Measurements from ENCODE around the gene RECK. TPM values are rescaled to one million over a fixed set of nuclear protein-coding genes. Genes with fewer than 3 reads are reported as not detected.
"Not testable (repeated sequence)": the region's sequence is repeated elsewhere in the genome, so short reads cannot be mapped to it uniquely, and the experiment has no call there.

Gene RECK
- total and polyA plus RNA-seq, 5 experiments from 2014 or later, result 9.8 to 14.8 (median 13.2) TPM

DNA sequence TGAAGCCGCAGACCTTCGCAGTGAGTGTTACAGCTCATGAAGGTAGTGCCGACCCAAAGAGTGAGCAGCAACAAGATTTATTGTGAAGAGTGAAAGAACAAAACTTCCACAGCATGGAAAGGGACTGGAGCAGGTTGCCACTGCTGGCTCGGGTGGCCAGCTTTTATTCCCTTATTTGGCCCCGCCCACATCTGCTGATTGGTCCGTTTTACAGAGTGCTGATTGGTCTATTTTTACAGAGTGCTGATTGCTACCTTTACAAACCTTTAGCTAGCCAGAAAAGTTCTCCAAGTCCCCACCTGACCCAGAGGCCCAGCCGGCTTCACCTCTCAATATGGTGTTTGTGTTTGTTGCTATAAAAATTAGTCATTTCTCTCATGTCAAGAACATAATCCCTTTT lies 49.7 kb downstream of the RECK start:
- POLR2A ChIA-PET, result no interaction called here

DNA sequence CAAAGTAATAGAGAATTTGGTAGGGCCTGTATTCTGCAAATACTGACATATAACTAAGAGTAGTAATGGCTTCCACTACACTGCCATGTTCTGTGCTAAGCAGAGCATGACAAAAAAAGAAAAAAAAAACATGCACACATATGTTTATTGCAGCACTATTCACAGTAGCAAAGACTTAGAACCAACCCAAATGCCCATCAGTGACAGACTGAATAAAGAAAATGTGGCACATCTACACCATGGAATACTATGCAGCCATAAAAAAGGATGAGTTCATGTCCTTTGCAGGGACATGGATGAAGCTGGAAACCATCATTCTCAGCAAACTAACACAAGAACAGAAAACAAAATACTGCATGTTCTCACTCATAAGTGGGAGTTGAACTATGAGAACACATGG lies 50.3 kb downstream of the RECK start:
- ATAC-seq, H3K4me1 Mint-ChIP-seq, H3K4me3 Mint-ChIP-seq, H3K27me3 Mint-ChIP-seq, H3K9me3 Mint-ChIP-seq, DNase-seq, POLR2A ChIA-PET: not testable (repeated sequence)
- H3K27ac Mint-ChIP-seq, result peak overlapping the region in 1 of 10 donors; percentile 39
- H3K36me3 Mint-ChIP-seq, result peaks cover 0 to 37% (median 29%) of the 10 kb centered on the region in 3 donors

More for the DNA sequence above, 49.7 kb downstream of the RECK start:
- Mint-ChIP-seq H3K27ac (peak overlapping the region in 2 of 10 donors; percentile 40 to 65), H3K27me3 (no peaks in the 10 kb centered on the region), H3K4me3 (peak overlapping the region in 3 of 10 donors; percentile 22 to 44 (median 26)), H3K36me3 (peaks cover 0 to 39% (median 29%) of the 10 kb centered on the region in 3 donors), H3K4me1 (peaks cover 0 to 1% (median under 1%) of the 10 kb centered on the region in 4 donors), H3K9me3 (peaks cover 0 to 2% (median 0%) of the 10 kb centered on the region in 9 donors)
- no peak for ATAC-seq
- no peak for DNase-seq

DNA sequence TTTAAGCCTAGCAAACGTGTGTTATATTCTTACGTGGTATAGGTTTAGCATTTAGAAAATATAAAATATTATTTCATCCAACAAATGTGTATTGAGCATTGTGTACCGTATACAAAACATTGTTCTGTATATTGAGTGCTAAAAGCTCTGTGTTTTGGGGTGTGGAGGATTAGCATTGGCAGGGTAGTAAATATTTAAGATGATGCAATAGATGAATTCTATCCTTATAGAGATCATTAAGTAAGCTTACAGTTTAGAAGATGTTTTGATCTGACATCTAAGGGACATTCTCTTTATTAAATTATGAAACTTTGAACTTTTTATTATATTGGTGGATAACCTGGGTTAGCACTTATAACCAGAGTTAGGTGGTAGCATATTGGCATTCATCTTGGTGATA lies 51.3 kb downstream of the RECK start:
- POLR2A ChIA-PET, result no interaction called here
- Mint-ChIP-seq H3K27ac (no peak overlapping the region), H3K27me3 (no peaks in the 10 kb centered on the region), H3K4me1 (peaks cover 6 to 15% (median 13%) of the 10 kb centered on the region in 4 donors), H3K4me3 (no peak overlapping the region), H3K36me3 (peaks cover 0 to 29% (median 27%) of the 10 kb centered on the region in 3 donors), H3K9me3 (peaks cover 0 to 9% (median 0%) of the 10 kb centered on the region in 9 donors)
- DNase-seq, result no peak
- no peak for ATAC-seq

DNA sequence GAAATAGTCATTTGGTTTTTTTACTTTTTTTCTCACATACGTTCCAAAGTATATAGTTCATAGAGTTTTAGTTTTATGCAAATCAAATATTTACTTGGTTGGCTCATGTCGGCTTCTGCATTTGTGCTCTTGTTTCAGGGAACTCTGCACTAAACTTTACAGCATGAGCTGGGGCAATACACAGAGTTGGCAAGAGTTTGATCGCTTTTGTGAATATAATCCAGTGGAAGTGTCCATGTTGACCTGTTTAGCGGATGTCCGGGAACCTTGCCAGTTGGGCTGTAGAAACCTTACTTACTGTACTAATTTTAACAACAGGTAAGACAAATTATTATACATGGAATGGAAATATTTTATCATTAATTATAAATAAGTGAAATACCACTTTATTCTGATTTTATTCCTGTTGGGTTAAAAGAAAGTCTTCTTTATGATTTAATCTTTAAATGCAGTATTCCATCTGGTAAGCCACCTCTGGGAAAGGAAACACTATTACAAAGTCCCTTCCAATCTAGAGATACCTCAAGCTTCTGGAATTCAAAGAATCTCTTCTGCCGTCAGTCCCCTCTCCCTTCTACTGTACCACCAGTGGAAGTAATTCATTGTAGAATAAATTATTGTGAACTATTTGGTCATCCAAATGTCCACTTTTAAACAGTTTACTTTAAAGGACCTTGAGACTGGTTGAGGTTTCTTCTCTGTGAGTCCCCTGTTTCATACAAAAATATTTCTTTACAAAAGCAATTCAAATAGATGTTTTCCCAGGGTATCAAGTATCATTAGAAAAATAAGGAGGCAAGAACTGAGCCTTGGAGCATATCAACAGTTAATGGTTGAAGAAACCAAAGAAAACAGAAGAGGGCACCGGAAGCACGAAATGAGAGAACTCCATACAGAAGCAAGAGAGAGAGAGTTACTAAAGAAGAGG lies 54.6 kb downstream of the RECK start:
- Mint-ChIP-seq H3K27me3 (no peaks in the 10 kb centered on the region), H3K9me3 (peaks cover 0 to 9% (median 0%) of the 10 kb centered on the region in 9 donors), H3K36me3 (peaks cover 0 to 15% (median 7%) of the 10 kb centered on the region in 3 donors), H3K4me1 (peaks cover 6 to 19% (median 14%) of the 10 kb centered on the region in 4 donors), H3K4me3 (peak overlapping the region in 6 of 10 donors; percentile 11 to 67 (median 36)), H3K27ac (peak overlapping the region in 8 of 10 donors; percentile 7 to 86 (median 58))
- DNase-seq (no peak), ATAC-seq (no peak)
- POLR2A ChIA-PET, result interaction anchor here (0.7 to 0.8 kb wide), 2 partner anchors 11 to 64 kb away, joined by 3 read pairs; no protein-coding TSS in a partner anchor

GRCh38 chr9:36092014-36092413 lies 55.3 kb downstream of the RECK start:
- Mint-ChIP-seq H3K27me3 (no peaks in the 10 kb centered on the region), H3K4me1 (peaks cover 6 to 19% (median 14%) of the 10 kb centered on the region in 4 donors), H3K9me3 (peaks cover 0 to 9% (median 0%) of the 10 kb centered on the region in 9 donors), H3K27ac (peak overlapping the region in 8 of 10 donors; percentile 7 to 86 (median 58)), H3K4me3 (peak overlapping the region in 5 of 10 donors; percentile 11 to 52 (median 31)), H3K36me3 (peaks cover 0 to 8% (median 3%) of the 10 kb centered on the region in 3 donors)
- ATAC-seq (no peak), DNase-seq (no peak)
- POLR2A ChIA-PET, result interaction anchor here (0.7 to 0.8 kb wide), 3 partner anchors 10 to 63 kb away, joined by 3 to 4 read pairs (median 3); no protein-coding TSS in a partner anchor

DNA sequence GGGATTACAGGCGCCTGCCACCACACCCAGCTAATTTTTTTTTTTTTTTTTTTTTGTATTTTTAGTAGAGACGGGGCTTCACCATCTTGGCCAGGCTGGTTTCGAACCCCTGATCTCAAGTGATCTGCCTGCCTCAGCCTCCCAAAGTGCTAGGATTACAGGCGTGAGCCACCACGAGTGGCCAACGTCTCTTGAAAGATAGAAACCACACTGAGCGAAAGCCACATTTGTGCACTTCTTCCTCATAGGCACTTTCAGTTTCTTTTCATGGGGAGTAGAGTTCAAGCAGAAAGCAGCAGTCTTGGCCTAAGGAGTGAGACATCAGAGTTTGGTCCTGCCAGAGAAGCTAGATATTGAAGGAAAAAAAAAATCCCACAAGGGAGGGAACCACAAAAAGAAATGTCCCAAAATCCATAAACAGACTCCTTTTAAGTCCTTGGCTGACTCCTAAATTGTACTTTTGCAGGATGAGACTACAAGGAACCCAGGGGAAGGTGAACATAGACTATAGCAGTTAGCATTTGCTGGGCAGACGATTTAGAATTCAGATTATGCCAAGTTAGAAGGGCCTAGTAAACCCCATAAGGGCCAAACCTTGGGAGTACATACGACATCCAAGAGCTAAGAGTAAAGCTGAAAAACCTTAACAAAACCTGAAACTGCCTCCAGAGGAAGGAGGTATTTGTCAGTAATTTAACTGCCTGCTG lies 55.9 kb downstream of the RECK start:
- H3K27me3 Mint-ChIP-seq, result no peaks in the 10 kb centered on the region
- DNase-seq, result peak in 5 of 10 donors; percentile 8 to 35 (median 14)
- ATAC-seq, result peak; percentile 74 to 84
- peaks cover 0 to 4% (median 2%) of the 10 kb centered on the region in 3 donors for H3K36me3 Mint-ChIP-seq
- POLR2A ChIA-PET, result interaction anchor here (0.7 to 0.8 kb wide), 2 partner anchors 10 to 59 kb away, joined by 3 to 4 read pairs; no protein-coding TSS in a partner anchor
- peak overlapping the region; percentile 43 to 74 (median 60) for H3K4me3 Mint-ChIP-seq
- H3K27ac Mint-ChIP-seq, result peak overlapping the region; percentile 63 to 92 (median 86)
- peaks cover 6 to 19% (median 14%) of the 10 kb centered on the region in 4 donors for H3K4me1 Mint-ChIP-seq
- H3K9me3 Mint-ChIP-seq, result peaks cover 0 to 9% (median 0%) of the 10 kb centered on the region in 9 donors

DNA sequence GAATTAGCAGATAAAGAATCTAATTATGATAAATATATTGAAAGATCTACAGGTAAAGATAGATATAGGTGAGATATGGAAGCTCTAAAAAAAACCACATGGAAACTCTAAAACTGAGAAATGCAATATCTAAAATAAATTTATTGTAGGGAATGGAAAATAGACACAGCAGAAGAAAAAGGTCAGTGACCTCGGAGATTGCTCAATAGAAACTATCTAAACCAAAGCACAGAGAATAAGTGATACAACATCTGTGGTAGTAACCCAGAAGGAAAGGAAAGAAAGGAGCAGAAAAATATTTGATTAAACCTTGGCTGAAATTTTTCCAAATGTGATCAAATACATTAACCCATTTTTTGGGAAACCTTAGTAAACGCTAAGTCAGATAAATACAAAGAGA lies 56.7 kb downstream of the RECK start:
- DNase-seq (no peak), ATAC-seq (no peak)
- Mint-ChIP-seq H3K9me3 (peaks cover 0 to 9% (median 0%) of the 10 kb centered on the region in 9 donors), H3K27ac (peak overlapping the region in 4 of 10 donors; percentile 16 to 86 (median 45)), H3K27me3 (no peaks in the 10 kb centered on the region), H3K4me1 (peaks cover 8 to 19% (median 14%) of the 10 kb centered on the region in 4 donors), H3K36me3 (peaks cover 0 to 4% (median 0%) of the 10 kb centered on the region in 3 donors), H3K4me3 (no peak overlapping the region)
- POLR2A ChIA-PET, result no interaction called here

- H3K9me3 Mint-ChIP-seq, result no peaks in the 10 kb centered on the region
- ATAC-seq (no peak), DNase-seq (no peak)
- POLR2A ChIA-PET, result interaction anchor here (0.6 kb wide), 1 partner anchor 61 kb away, joined by 3 read pairs; no protein-coding TSS in a partner anchor
- no peak overlapping the region for H3K4me3 Mint-ChIP-seq
- no peak overlapping the region for H3K27ac Mint-ChIP-seq
- no peaks in the 10 kb centered on the region for H3K27me3 Mint-ChIP-seq
- no peaks in the 10 kb centered on the region for H3K36me3 Mint-ChIP-seq
- peaks cover 1 to 9% (median 7%) of the 10 kb centered on the region in 4 donors for H3K4me1 Mint-ChIP-seq
Observed at GRCh38 chr9:36099718-36100117, 63.0 kb downstream of the RECK start.

DNA sequence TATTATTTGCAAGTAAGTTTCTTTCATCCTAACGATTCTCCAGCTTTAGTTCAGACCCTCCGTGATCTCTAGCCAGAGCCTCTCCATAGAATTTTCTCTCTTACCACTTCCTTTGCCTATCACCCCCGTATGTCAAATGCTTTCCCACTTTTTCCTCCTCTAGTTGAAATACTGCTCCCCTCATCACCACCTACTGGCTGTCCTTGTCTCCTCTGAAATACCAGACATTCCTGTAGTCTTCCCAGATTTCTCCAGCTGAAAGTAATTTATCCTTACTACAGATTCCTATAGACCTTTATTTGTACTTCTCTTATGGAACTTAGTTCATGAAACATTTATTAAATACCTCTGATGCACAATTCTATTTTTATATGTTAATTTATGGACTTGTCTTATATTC lies 63.8 kb downstream of the RECK start:
- no peaks in the 10 kb centered on the region for H3K9me3 Mint-ChIP-seq
- peak overlapping the region in 1 of 10 donors; percentile 45 for H3K27ac Mint-ChIP-seq
- DNase-seq, result no peak
- no peaks in the 10 kb centered on the region for H3K27me3 Mint-ChIP-seq
- no peak overlapping the region for H3K4me3 Mint-ChIP-seq
- no peak for ATAC-seq
- POLR2A ChIA-PET, result interaction anchor here (1.3 to 1.5 kb wide), 2 partner anchors 52 to 66 kb away, joined by 3 to 4 read pairs; no protein-coding TSS in a partner anchor
- H3K4me1 Mint-ChIP-seq, result peaks cover 1 to 9% (median 7%) of the 10 kb centered on the region in 4 donors
- H3K36me3 Mint-ChIP-seq, result peaks cover 0 to 4% (median 0%) of the 10 kb centered on the region in 3 donors

DNA sequence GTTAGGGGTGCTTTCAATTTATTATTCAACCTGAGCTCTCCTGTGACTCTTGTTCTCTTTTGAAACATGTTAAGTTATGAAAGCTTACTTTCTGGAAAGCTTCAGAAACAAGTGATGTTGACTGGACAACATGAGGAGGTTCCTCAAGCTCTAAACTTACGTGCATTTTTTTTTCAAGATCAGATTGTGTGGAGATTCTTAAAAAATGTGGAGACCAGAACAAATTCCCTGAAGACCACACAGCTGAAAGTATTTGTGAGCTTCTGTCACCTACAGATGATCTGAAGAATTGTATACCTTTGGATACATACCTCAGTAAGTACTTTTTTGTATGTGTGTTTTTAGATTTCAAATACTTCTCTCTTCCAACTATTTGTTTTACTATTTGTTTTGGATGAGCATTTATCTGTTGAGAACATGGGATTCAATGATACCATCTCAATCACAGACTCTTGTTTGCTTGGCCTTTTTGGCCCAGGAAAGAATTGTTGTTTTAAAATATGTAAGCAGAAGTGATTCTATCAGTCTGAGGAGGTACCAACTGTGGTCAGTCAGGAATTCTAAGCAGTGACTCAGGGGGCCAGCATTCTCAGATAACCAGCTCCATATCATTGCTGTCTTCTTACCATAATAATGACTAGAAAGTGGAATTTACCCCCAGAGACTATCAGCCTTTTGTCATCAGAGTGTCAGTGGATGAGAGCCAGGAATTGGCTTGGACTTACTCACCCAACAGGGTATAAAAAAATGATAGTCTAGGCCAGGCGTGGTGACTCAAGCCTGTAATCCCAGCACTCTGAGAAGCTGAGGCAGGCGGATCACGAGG lies 65.4 kb downstream of the RECK start:
- no peak for ATAC-seq

GRCh38 chr9:36102742-36103495 lies 66.2 kb downstream of the RECK start:
- peak overlapping the region in 1 of 10 donors; percentile 21 for H3K27ac Mint-ChIP-seq
- POLR2A ChIA-PET, result interaction anchor here (0.7 to 1.5 kb wide), 5 partner anchors 11 to 64 kb away, joined by 3 to 5 read pairs (median 3); no protein-coding TSS in a partner anchor
- DNase-seq (peak; percentile 73 to 94 (median 84)), ATAC-seq (peak; percentile 100)
- H3K4me3 Mint-ChIP-seq, result no peak overlapping the region
- H3K9me3 Mint-ChIP-seq, result no peaks in the 10 kb centered on the region
- peaks cover 0 to 4% (median 0%) of the 10 kb centered on the region in 3 donors for H3K36me3 Mint-ChIP-seq
- H3K27me3 Mint-ChIP-seq, result no peaks in the 10 kb centered on the region
- peaks cover 1 to 9% (median 7%) of the 10 kb centered on the region in 4 donors for H3K4me1 Mint-ChIP-seq

More for the DNA sequence above, 65.4 kb downstream of the RECK start:
- POLR2A ChIA-PET, result interaction anchor here (0.7 to 1.5 kb wide), 6 partner anchors 10 to 88 kb away, joined by 3 to 9 read pairs (median 4); no protein-coding TSS in a partner anchor
- peaks cover 1 to 9% (median 7%) of the 10 kb centered on the region in 4 donors for H3K4me1 Mint-ChIP-seq
- H3K9me3 Mint-ChIP-seq, result no peaks in the 10 kb centered on the region
- no peaks in the 10 kb centered on the region for H3K27me3 Mint-ChIP-seq
- peaks cover 0 to 4% (median 0%) of the 10 kb centered on the region in 3 donors for H3K36me3 Mint-ChIP-seq
- H3K4me3 Mint-ChIP-seq, result no peak overlapping the region
- no peak for DNase-seq
- peak overlapping the region in 1 of 10 donors; percentile 4 for H3K27ac Mint-ChIP-seq
